SK-N-DZ (cell line): ENCODE results near the gene COPS8.
A peak's percentile ranks its signal among the peaks of the same experiment; 100 is the strongest.

Experiments used
- DNase-seq: peaks from one replicate; pipeline ENCODE4 v3.0.0-alpha.2; 2015; ENCODE audit warnings: low spot score

The COPS8 gene

DNA sequence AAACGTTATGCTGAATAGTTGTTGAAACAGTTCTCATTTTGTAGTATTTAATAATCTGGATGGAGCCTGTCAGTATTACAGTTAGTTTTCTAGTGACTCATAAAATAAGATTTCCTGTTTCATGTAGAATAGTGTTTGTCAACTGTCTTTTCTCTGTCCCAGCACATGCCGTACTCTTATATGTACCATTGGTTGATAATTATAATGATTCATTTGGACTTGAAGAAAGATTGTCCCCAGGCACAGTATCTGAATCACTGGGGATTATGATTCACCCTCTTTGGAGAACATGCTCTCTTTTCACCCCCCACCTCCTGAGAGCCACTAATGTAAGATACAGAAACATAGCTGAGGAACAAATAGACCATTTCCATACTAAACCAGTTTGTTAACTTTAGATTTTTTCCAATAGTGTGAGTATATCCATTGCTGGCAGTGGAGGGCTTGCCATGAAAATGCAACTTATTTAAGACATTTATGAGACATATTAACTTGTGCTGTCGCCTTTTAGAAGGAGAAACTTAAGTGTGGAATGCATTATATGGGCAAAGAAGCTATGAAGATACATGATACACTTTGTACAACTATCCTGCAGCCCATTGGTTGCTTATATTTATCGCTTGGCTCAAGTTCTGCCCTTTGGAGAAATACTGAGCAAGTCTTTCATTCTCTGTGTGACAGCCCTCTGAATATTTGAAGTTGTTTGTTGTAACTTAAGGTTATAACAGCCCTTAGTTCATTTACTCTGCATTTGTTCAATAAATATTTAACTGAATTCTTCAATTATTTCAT lies 12.4 kb downstream of the COPS8 start:
- DNase-seq = no peak

- no peak for DNase-seq
Measured at GRCh38 chr2:237099804-237100203, 14.1 kb downstream of the COPS8 start.

DNA sequence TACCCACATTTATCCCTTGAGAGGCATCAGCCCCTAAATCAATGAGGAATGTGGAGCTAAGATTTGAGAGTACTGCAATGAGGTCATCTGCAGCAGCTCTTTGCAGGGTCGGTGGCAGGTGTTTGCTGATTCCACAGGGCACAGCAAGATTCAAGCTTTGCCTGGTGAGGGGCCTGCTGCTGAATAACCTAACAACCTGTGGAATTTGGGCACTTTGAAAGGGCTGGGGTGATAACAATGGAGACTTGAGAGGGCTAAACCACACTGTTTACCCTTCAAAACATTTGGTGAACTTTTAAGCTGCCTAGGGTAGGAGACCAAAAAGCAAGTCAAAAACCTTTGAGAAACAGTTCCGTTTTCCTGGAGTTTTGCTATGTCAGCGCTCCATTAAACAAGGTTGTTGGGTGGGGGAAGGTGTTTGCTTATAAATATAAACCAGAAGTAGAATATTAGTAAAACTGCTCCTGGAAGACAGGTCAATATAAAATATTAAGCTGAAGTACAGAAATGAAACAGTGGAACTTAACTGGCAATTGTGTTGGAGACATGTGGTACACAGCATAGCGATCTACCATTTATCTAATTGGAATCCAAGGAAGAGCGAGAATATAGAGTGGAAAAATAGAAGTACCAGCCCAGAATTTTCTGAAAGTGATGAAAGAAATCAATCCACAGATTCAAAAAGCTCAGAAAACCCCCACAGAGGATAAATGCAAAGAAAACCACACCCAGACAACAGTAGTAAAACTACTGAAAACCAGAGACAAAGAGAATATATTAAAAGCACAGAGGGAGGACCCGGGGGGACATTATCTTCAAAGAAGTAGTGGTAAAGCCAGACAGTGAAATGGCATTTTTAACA lies 15.7 kb downstream of the COPS8 start:
- no peak for DNase-seq

DNA sequence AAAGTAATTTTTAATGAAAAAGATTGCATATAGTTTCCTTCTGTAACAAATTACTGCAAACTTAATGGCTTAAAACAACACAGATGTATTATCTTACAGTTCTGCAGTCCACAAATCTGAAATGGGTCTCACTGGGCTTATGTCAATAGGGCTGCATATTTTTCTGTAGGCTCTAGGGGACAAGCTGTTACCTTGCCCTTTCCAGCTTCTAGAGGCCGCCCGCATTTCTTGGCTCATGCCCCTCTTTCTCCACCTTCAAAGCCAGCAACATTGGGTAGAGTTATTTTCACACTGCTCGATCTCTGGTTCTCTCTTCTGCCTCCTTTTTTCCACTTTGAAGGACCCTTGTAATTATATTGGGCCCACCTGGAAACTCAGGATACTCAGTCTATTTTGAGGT lies 16.7 kb downstream of the COPS8 start:
- DNase-seq = no peak

DNA sequence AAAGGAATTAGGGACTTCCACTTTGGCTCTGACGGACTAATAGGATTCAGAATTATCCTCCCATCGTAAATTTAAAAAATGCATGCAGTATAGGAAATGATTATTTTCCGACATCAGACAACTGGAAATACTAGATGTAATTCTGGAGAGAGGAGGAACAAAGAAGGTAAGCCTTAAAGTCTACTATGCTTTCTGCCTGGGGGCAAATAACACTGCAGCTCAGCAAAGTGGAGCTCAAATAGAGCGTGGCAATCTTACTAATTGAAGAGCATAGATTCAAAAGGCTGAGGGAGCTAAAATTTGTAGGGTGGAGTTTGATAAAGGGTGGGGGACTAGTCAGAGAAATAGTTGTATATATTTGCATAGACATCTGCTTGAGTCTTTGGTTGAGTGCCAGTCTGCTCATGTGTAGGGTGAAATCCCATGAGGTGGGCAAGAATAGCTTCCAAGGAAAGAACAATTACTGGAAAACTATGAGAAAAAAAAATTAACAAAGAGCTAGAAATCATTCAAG lies 23.8 kb downstream of the COPS8 start:
- DNase-seq = no peak

DNA sequence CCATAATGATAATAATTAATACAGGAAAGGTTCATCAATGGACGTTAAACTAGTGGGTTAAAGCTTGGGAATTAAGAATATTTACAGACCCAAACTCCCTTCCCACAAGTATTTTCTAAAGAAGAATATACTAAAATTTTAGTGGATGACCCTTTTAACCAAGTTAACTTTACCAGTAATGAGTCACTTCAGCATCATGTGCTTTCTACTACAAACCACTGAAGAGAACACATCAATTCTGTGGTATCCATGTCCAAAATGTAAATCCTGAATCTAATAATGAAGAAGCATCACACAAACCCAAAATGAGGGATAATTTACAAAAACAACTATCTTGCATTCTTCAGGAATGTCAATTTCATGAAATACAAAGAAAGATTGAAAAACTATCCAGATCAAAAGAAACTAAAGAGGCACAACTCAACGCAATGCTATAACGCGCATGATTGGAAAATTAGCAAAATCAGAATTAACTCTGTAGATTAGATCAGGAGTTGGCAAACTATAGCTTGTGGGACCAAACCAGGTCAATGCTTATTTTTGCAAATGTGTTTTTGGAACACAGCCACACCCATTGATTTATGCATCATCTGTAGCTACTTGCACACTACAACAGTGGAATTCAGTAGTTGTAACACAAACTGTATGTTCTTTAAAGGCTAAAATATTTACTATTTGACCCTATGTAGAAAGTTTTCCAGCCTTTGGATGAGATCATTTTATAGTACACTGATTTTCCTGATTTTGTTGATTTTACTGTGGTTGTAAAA lies 27.5 kb downstream of the COPS8 start:
- DNase-seq = no peak

- DNase-seq = no peak
Measured at GRCh38 chr2:237115870-237116269, 30.2 kb downstream of the COPS8 start.

DNA sequence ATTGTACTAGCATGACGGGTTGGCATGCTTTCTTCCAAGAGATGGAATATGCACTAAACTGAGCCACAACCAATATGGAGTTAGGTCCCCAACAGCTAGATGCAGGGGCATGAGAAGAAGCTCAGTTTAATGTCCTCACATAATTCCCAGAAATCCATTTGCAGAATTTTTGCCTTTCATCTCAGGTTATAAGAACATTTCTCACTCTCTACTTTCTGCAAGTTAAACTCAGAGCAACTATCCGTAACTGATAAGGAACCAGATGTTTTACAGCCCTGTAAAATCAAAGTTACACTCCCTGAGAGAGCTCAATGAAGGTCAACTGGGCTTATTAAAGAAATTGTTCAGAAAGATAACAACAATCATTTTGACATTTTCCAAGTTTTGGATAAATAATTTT lies 30.7 kb downstream of the COPS8 start:
- DNase-seq = no peak

GRCh38 chr2:237118025-237118424 lies 32.3 kb downstream of the COPS8 start:
- DNase-seq = no peak

DNA sequence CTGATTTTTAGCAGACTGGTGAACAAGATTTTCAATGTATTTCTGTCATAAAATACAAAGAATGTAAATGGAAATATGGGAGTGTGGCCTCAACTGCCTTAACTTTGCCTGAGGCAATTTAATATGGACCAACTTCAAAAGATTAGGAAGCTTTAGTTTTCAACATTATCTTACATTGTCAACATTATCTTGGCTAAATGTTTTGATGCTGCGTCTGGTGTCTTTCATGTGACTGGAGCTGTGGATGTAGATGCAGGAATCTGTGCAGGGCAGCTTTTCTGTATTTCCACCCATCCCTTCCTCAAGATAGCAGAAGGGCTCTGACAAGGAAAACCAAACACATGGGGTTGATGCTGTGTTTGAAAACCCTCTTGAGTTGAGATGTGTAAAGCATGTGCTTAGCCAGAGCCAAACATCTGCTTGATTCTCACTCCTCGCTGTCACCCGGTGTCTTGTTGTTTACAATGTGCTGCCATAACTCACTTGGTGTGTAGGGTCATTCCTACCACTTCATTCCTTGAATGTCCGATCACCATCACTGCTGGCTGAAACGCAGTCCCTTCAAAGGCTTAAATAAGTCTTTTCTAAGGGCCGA lies 33.0 kb downstream of the COPS8 start:
- no peak for DNase-seq

DNA sequence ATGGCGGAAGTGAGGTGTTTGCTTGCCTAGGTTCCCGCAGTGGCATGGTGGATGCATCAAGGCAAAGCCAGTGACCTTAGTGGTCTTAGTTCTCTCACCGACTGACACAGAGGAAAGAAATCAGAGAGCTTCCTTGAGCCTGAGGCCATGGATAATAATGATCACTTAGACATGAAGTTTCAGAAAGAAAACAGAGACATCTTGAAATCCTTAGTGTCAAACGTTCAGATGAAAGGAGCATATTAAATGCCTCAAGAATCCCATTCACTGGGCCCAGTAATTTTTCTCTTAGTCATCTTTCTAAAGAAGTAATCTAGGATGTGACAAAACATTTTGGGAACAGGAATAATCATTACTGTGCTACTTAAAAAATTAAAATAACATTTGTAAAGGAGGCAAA lies 35.2 kb downstream of the COPS8 start:
- no peak for DNase-seq

DNA sequence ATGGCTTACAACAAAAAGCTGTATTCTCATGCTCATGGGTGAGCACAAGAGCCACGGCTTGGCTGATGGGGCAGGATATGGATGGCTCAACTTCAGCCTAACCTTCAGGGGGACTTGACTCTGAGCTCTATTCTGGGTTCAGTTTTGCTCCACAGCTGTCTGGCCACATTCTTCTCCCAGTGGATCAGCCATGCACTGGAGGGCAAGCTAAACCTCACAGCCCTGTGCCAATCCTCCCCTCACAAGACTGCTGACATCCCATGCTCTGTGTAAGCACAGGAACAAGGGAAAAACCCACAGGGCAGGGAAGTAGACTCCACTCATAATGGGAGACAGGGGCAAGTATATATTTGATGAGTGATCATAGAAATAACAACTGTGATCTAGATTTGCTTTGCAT lies 35.6 kb downstream of the COPS8 start:
- no peak for DNase-seq

DNA sequence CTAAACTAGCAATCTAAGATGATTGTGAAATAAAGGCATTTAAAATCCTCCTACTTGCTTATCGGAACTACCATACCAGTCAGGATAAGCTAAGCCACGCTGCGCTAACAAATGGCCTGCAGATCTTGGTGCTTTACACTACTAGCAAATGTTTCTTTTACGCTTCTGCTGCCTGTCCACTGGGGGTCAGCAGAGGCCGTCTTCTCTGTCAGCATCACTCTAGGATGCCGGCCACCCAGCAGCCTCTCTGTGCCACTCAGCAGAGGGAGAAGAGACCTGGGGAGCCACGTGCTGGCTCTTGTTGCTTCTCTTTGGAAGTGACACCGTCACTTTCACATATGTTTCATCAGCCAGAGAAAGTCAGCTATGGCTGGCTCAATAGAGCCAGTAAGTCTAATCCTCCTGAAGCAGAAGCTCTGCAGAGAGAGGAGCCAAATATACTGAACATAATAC lies 36.6 kb downstream of the COPS8 start:
- peak; percentile 63 for DNase-seq

- DNase-seq = no peak
Measured at GRCh38 chr2:237124820-237125219, 39.1 kb downstream of the COPS8 start.

GRCh38 chr2:237125967-237126366 lies 40.3 kb downstream of the COPS8 start:
- no peak for DNase-seq

DNA sequence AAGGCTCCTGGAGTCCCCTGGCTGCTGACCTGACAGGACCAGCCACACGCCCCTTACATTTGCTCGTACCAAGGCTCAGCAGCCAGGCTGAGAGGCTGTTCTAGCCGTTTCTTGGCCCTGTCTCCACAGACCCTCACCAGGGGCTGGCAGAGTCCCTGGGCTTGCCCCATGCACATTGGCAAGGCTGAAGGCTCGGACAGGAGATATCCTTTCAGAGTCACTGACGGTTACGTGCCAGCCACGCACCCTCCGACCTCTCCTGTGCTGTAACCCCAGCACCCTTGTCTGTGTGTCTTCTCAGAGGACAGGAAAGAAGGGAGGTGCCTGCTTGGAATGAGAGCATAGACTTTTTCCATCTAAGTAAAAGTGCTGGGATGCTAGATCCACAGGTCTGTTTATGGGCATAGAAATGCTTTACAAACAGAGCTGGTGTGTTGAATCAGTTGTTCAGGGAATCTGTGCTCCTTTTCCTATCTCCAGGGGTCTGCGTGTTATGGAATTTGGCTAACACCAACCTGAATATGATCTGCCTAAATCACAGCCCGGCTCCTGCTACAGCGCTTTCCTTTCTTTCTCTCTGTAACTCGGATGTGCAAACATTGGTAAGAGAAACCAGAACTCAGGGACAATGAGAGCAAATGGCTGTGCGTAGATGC lies 41.0 kb downstream of the COPS8 start:
- DNase-seq = no peak

DNA sequence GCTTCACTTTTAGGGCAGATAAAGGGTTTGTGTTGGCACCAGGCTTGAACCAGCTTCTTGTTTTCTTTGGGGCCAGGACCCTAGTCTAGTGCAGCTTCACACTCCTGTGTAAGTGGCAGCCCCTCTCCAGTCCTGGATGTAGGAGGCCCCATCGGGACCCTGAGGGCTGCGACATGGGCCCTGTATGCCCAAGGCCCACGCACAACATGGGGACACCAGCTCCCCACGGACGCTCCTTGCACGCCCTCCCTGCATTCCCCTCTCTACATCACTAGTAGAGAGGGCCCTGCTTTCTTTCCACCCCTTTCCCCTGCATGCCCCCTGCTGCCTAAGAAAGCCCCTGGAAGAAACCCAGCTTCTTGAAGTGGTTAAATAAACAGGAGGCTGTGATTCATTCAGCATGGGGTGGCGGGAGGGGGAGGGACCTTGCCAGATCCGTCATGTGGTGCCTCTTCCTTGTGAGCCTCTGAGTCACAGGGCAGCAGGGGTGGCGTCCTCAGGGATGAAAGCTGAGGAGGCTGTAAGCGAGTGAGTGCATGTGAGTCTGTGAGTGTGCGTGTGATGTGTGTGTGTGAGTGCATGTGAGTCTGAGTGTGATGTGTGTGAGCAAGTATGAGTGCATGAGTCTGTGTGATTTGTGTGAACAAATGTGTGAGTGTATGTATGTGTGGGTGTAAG lies 42.5 kb downstream of the COPS8 start:
- no peak for DNase-seq

- DNase-seq = no peak
Measured at GRCh38 chr2:237128845-237129592, 43.3 kb downstream of the COPS8 start.

- no peak for DNase-seq
Measured at GRCh38 chr2:237129625-237130263, 44.1 kb downstream of the COPS8 start.
